Measurements from ENCODE around the gene QPRT.
A peak's percentile ranks its signal among the peaks of the same experiment; 100 is the strongest.
"Not testable (repeated sequence)": the region's sequence is repeated elsewhere in the genome, so short reads cannot be mapped to it uniquely, and the experiment has no call there.

QPRT gene

DNA sequence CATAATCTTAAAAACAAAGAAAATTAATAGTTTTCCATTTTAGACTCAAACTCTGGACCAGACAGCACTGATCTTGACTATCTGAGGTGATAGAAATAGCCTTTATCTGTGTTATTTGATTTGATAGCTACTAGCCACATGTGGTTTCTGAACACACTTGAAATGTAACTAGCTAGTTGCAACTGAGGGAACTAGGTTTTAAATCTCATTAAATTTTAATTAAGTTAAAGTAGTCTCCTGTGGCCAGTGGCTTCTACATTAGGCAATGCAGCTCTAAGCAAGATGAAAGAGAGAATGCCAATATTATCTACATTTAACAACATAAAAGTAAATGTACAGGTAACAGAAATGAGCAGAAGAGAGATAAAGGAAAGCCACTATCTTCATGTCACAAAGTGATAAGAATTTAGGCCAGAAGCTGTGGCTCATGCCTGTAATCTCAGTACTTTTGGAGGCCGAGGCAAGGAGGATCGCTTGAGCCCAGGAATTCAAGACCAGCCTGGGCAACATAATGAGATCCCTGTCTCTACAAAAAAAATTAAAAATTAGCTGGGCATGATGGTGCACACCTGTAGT, 27.1 kb upstream of the QPRT start:
- TF ChIP-seq EZH2phosphoT487 (IDR thresholded peaks at IDR 0.05; ENCODE audit: low read depth), result no peak
- TF ChIP-seq, protein P1, sequence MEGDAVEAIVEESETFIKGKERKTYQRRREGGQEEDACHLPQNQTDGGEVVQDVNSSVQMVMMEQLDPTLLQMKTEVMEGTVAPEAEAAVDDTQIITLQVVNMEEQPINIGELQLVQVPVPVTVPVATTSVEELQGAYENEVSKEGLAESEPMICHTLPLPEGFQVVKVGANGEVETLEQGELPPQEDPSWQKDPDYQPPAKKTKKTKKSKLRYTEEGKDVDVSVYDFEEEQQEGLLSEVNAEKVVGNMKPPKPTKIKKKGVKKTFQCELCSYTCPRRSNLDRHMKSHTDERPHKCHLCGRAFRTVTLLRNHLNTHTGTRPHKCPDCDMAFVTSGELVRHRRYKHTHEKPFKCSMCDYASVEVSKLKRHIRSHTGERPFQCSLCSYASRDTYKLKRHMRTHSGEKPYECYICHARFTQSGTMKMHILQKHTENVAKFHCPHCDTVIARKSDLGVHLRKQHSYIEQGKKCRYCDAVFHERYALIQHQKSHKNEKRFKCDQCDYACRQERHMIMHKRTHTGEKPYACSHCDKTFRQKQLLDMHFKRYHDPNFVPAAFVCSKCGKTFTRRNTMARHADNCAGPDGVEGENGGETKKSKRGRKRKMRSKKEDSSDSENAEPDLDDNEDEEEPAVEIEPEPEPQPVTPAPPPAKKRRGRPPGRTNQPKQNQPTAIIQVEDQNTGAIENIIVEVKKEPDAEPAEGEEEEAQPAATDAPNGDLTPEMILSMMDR (IDR thresholded peaks at IDR 0.05; ENCODE audit: low read depth, low read length), result no peak
- H3K9me3 ChIP-seq (ENCODE audit: insufficient read depth, low read length), result no peaks in the 10 kb centered on the region
- H3K4me3 ChIP-seq (ENCODE audit: low read length), result no peak overlapping the region
- H3K79me2 ChIP-seq (ENCODE audit: low read length), result no peaks in the 10 kb centered on the region
- peaks cover 34% of the 10 kb centered on the region for H3K4me1 ChIP-seq (ENCODE audit: low read length)
- H3K36me3 ChIP-seq (replicated peaks; ENCODE audit: low read depth, low read length), result no peaks in the 10 kb centered on the region
- no peak overlapping the region for H3K9ac ChIP-seq (ENCODE audit: low read length)
- no peak overlapping the region for H3K27ac ChIP-seq (ENCODE audit: low read length)
- no peaks in the 10 kb centered on the region for H3K27me3 ChIP-seq (ENCODE audit: low read depth, low read length)
- no peak overlapping the region for H3K4me2 ChIP-seq (ENCODE audit: low read length)
- no peaks in the 10 kb centered on the region for H4K20me1 ChIP-seq (ENCODE audit: insufficient read depth, low read length)
- no peak overlapping the region for H2AFZ ChIP-seq (ENCODE audit: low read depth, low read length)

DNA sequence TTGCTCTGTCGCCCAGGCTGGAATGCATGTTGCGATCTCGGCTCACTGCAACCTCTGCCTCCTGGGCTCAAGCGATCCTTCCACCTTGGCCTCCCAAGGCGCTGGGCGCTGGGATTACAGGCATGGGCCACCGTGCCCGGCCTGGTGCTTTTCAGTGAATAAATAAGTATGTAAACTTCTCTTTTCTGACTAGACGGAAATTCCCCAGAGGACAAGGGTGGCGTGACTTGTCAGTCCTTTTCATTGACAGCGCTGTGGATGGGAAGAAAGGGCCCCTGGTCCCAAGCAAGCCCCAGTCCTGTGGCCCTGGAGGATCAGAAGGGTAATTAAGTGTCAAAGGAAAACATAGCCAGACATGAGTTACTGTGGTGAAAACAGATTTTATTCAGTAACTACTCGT, 25.5 kb upstream of the QPRT start:
- no peaks in the 10 kb centered on the region for H3K9me3 ChIP-seq (ENCODE audit: insufficient read depth, low read length)
- peak overlapping the region; percentile 35 for H3K4me3 ChIP-seq (ENCODE audit: low read length)
- no peaks in the 10 kb centered on the region for H3K79me2 ChIP-seq (ENCODE audit: low read length)
- H2AFZ ChIP-seq (ENCODE audit: low read depth, low read length), result peak overlapping the region; percentile 55
- no peaks in the 10 kb centered on the region for H3K27me3 ChIP-seq (ENCODE audit: low read depth, low read length)
- H3K4me1 ChIP-seq (ENCODE audit: low read length), result peaks cover 23% of the 10 kb centered on the region
- H3K27ac ChIP-seq (ENCODE audit: low read length), result peak overlapping the region; percentile 43
- peak overlapping the region; percentile 68 for H3K4me2 ChIP-seq (ENCODE audit: low read length)
- TF ChIP-seq, protein P1 (IDR thresholded peaks at IDR 0.05; ENCODE audit: low read depth, low read length), result no peak
- TF ChIP-seq EZH2phosphoT487 (IDR thresholded peaks at IDR 0.05; ENCODE audit: low read depth), result no peak
- H3K36me3 ChIP-seq (replicated peaks; ENCODE audit: low read depth, low read length), result no peaks in the 10 kb centered on the region
- H4K20me1 ChIP-seq (ENCODE audit: insufficient read depth, low read length), result no peaks in the 10 kb centered on the region
- H3K9ac ChIP-seq (ENCODE audit: low read length), result peak overlapping the region; percentile 41; the same call in 1 of the 2 replicates

DNA sequence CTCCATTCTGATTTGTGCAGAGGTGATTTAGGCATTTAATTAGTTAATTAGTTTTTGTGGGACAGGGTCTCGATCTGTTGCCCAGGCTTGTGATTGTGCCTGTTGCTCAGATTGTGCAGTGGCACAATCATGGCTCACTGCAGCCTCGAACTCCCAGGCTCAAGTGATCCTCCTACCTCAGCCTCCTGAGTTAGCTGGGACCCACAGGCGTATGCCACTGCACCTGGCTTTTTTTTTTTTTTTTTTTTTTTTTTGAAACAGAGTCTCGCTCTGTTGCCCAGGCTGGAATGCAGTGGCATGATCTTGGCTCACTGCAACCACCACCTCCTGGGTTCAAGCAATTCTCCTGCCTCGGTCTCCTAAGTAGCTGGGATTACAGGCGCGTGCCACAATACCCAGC, 25.1 kb upstream of the QPRT start:
- H3K79me2 ChIP-seq (ENCODE audit: low read length); H3K9me3 ChIP-seq (ENCODE audit: insufficient read depth, low read length); H4K20me1 ChIP-seq (ENCODE audit: insufficient read depth, low read length); H3K36me3 ChIP-seq (replicated peaks; ENCODE audit: low read depth, low read length); H3K27me3 ChIP-seq (ENCODE audit: low read depth, low read length): not testable (repeated sequence)
- peak overlapping the region; percentile 41; the same call in 1 of the 2 replicates for H3K9ac ChIP-seq (ENCODE audit: low read length)
- peaks cover 23% of the 10 kb centered on the region for H3K4me1 ChIP-seq (ENCODE audit: low read length)
- H3K4me3 ChIP-seq (ENCODE audit: low read length), result peak overlapping the region; percentile 35
- peak overlapping the region; percentile 43 for H3K27ac ChIP-seq (ENCODE audit: low read length)
- peak overlapping the region; percentile 55 for H2AFZ ChIP-seq (ENCODE audit: low read depth, low read length)
- peak overlapping the region; percentile 68 for H3K4me2 ChIP-seq (ENCODE audit: low read length)

DNA sequence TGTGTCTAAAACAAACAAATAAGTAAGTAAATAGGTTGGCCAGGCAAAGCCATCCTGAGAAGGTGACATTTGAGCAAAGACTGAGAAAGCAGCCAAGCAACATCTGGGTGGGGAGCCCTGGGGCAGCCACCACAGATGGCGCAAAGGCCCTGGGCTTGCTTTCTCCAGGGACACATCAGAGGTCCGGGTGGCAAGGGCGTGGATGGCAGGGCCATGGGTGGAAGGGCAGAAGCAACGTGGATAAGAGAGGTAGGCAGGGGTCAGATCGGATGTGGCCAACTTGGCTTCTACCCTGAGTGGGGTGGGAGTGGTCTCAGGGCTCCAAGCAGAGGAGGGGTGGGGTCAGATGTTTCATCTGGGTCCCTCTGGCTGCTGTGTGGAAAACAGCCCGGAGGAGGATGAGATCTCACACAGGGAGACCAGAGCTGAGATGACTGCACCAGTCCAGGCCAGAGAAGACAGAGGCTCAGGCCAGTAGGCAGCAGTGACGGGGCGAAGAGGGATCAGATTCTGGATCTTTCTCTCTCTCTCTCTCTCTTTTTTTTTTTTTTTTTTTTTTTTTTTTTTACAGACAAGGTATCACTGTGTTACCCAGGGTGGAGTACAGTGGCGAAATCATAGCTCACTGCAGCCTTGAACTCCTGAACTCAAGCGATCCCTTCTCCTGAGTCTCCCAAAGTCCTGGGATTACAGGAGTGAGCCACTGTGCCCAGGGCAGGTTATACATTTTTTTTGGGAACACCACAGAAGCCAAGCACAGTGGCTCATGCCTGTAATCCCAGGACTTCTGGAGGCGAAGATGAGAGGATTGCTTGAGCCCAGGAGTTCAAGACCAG, 22.1 kb upstream of the QPRT start:
- no peaks in the 10 kb centered on the region for H3K79me2 ChIP-seq (ENCODE audit: low read length)
- no peak overlapping the region for H3K9ac ChIP-seq (ENCODE audit: low read length)
- H3K9me3 ChIP-seq (ENCODE audit: insufficient read depth, low read length), result no peaks in the 10 kb centered on the region
- no peak overlapping the region for H2AFZ ChIP-seq (ENCODE audit: low read depth, low read length)
- H3K36me3 ChIP-seq (replicated peaks; ENCODE audit: low read depth, low read length), result no peaks in the 10 kb centered on the region
- no peak overlapping the region for H3K4me2 ChIP-seq (ENCODE audit: low read length)
- no peak overlapping the region for H3K4me3 ChIP-seq (ENCODE audit: low read length)
- H3K27ac ChIP-seq (ENCODE audit: low read length), result no peak overlapping the region
- peaks cover 31% of the 10 kb centered on the region for H3K4me1 ChIP-seq (ENCODE audit: low read length)
- no peaks in the 10 kb centered on the region for H4K20me1 ChIP-seq (ENCODE audit: insufficient read depth, low read length)
- TF ChIP-seq EZH2phosphoT487 (IDR thresholded peaks at IDR 0.05; ENCODE audit: low read depth), result no peak
- TF ChIP-seq, protein P1 (IDR thresholded peaks at IDR 0.05; ENCODE audit: low read depth, low read length), result no peak
- H3K27me3 ChIP-seq (ENCODE audit: low read depth, low read length), result no peaks in the 10 kb centered on the region
